GM13976 (cell line): ENCODE measurements around the gene FOXO1.

Experiments
- DNase-seq: peaks from one replicate; pipeline ENCODE4 v3.0.0; 2012; ENCODE audit warnings: low spot score
- CTCF ChIP-seq: IDR thresholded peaks from 2 replicates; pipeline ENCODE4 v1.5.1; 2012; ENCODE audit warnings: borderline replicate concordance, mild to moderate bottlenecking; ENCODE audit not compliant: insufficient read depth; ENCODE audit errors: extremely low read depth, missing control alignments, control extremely low read depth
- in situ Hi-C: fragments of 300-500 bp; cut with MboI; formaldehyde crosslinking; loops from one replicate; pipeline ENCODE4 v1.12.0; 2022; ENCODE audit warnings: low sequenced_read_pairs, mixed read lengths, inconsistent platforms; ENCODE audit not compliant: unreplicated experiment

Gene FOXO1

GRCh38 chr13:40590112-40590862 is 76.2 kb downstream of the FOXO1 start:
- no peak for DNase-seq
- TF ChIP-seq CTCF, result no peak

GRCh38 chr13:40589285-40590109 is 76.9 kb downstream of the FOXO1 start:
- in situ Hi-C loops, result no loop called here
- no peak for TF ChIP-seq CTCF
- peak; percentile 56 for DNase-seq

More at GRCh38 chr13:40590112-40590862, 76.2 kb downstream of the FOXO1 start:
- in situ Hi-C loops, result no loop called here

GRCh38 chr13:40588101-40588500 is 78.3 kb downstream of the FOXO1 start:
- DNase-seq, result no peak
- in situ Hi-C loops, result no loop called here
- no peak for TF ChIP-seq CTCF

GRCh38 chr13:40586886-40587565 is 79.4 kb downstream of the FOXO1 start:
- DNase-seq, result no peak
- TF ChIP-seq CTCF, result no peak
- in situ Hi-C loops, result no loop called here

- in situ Hi-C loops, result no loop called here
- no peak for TF ChIP-seq CTCF
- no peak for DNase-seq
These were observed 80.5 kb downstream of the FOXO1 start for GRCh38 chr13:40585911-40586471.

GRCh38 chr13:40583738-40584137 is 82.7 kb downstream of the FOXO1 start:
- DNase-seq, result no peak
- in situ Hi-C loops, result no loop called here
- no peak for TF ChIP-seq CTCF
